CD4-positive, alpha-beta T cell treated with Interferon gamma for 1 hour (primary cell): Measurements from ENCODE around the gene IREB2.
A peak's percentile ranks its signal among the peaks of the same experiment; 100 is the strongest.
"Not testable (repeated sequence)": the region's sequence is repeated elsewhere in the genome, so short reads cannot be mapped to it uniquely, and the experiment has no call there.

ENCODE experiments used
- DNase-seq: peaks from one replicate; pipeline ENCODE4 v3.0.0-alpha.2; 2020

IREB2 gene, protein sequence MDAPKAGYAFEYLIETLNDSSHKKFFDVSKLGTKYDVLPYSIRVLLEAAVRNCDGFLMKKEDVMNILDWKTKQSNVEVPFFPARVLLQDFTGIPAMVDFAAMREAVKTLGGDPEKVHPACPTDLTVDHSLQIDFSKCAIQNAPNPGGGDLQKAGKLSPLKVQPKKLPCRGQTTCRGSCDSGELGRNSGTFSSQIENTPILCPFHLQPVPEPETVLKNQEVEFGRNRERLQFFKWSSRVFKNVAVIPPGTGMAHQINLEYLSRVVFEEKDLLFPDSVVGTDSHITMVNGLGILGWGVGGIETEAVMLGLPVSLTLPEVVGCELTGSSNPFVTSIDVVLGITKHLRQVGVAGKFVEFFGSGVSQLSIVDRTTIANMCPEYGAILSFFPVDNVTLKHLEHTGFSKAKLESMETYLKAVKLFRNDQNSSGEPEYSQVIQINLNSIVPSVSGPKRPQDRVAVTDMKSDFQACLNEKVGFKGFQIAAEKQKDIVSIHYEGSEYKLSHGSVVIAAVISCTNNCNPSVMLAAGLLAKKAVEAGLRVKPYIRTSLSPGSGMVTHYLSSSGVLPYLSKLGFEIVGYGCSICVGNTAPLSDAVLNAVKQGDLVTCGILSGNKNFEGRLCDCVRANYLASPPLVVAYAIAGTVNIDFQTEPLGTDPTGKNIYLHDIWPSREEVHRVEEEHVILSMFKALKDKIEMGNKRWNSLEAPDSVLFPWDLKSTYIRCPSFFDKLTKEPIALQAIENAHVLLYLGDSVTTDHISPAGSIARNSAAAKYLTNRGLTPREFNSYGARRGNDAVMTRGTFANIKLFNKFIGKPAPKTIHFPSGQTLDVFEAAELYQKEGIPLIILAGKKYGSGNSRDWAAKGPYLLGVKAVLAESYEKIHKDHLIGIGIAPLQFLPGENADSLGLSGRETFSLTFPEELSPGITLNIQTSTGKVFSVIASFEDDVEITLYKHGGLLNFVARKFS

DNA sequence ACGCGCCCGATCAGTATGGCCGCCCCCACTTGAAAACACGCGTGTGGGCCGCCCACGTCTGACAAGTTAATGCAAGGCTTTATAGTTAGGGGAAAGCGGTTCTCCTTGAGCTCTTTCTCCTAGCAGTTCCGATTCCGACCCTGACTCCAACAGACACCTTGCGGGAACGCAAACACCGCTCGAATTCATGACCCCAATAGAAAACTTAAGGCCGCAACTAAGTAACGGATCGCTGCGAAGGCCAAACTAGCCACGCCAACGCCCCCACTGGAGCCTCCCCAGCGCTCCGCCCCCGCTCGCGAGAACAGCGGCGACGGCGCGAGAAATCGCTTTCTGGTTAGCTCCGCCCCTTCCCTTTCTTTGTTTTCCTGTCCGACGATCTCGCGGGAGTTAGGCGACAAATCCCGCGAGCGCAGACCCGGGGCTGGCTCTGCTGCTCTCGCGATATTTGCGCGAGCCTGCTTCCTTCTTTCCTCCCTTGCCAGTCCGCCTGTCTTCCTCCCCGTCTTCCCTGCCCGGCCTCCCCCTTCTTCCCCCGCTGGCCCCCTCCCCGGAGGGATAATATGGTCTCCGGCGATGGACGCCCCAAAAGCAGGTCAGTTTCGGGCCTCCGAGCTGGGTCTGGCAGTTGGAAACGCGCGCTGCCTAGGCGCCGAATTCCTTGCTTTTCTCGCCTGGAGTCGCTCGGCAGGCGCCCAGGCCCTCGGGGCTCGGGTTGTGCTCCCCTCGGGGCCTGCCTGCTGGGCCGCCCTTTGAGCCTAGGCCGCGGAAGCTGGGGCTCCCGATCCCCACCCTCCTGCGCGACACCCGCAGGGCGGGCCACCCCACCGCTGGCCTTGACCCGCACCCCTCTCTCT lies at the start of gene IREB2:
Gene IREB2, plus strand, starts transcription at position 455 of the 857 bp plus-strand sequence. Its CDS starts 122 bp downstream, at position 577.
- DNase-seq: peak; percentile 97

DNA sequence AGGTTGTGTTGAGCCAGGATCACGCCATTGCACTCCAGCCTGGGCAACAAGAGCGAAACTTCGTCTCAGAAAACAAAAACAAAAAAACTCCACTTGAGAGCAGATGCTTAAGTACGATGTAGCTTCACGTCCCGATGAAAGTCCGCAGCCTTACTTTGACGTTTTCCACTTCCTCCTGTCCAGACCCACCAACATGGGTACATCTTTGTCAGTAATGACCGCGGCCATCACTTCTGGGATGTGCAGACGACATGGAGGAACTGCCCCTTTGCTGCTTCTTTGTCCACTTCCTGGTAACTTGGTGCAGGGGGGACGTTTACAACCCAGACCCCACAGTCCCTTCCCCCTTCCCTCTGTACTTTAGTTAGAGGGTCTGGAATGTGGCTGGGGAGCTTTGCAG lies 49.2 kb upstream of the IREB2 start:
- no peak for DNase-seq

DNA sequence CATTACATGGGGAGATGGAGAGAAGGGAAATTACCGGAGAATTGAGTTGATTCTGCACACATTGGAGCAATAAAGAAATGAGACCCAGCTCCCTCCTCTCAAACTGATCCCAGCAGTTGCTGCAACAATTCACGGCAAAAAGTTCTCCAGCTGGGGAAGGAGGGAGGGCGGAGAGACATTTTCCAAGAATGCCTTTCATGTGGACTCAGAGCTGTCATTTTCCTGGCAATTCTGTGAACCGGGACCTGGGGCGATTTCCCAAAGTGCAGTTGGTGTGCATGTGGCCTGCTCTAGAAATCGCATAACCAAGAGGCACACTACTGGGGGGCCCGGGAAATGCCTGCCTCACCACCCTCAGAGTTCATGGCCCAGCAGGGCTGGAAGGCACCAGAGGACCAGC lies 48.7 kb upstream of the IREB2 start:
- no peak for DNase-seq

DNA sequence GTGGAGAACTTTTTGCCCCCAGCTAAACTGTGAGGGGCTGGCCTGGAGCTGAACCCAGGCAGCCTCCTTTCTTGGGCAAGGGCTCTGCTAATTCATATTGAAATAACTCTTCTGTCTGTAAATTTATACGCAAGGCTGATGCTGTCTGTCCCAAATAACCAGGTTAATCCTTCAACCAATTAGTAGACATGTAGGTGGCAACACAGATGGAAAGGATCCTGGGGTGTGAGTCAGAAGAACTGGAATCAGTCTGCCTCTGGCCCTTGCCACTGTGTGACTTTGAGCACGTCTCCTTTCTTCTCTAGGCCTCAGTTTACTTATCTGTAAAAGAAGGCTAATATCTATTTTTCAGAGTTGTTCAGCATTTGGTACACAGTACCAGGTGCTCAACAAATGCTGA lies 48.3 kb upstream of the IREB2 start:
- DNase-seq: no peak

DNA sequence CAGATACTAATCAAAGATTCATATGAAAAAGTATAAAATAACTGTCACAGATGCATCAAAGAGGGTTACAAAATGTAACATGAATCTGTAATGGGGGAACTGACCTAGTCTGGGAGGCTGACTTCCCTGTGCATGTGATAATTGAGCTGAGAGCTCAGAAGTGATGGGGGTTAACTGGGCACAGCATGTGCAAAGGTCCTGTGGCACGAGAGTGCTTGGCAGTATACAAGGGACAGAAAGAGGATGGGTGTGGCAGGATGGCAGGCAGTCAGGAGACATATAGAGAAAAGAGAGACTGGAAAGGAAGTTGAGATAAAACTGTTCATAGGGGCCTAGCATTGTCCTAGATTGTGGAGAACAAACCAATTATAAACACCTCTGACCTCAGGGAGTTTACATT lies 47.8 kb upstream of the IREB2 start:
- DNase-seq: no peak

DNA sequence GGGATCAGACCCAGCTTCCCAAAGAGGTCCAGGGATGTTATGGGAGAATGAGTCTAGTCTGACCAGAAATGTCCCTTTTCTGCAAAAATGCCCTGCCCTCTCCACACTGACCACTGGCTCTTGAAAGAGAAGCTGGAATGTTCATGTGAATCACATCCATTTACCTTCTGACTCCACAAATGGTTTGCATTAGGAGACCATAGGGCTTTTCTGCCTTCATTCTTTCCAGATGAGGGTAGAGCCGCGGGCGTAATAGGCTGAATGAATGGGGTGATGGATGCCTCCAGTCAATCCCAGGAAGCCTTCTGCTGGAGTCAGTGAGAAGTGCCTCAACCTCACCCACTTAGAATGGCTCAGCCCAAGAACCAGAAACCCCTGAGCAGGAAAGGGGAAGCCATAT lies 47.2 kb upstream of the IREB2 start:
- no peak for DNase-seq

DNA sequence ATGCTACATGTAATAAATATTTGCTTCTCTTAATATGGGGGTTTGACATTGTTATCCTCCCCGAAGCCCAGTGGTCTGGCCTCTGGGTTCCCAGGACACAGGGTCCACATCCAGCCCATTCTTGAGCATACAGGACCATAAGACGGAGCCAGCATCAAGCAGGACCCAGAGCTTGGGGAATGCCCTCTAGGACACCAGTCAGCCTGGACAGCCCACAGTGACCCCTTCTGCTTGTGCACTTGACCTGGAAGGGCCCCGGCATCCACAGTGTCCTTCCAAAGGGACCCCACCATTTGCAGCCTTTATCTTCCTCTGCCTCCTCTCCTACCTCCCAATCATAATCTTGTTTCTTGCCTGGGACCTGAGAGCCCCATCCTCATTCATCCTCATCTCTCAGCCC lies 46.2 kb upstream of the IREB2 start:
- no peak for DNase-seq

DNA sequence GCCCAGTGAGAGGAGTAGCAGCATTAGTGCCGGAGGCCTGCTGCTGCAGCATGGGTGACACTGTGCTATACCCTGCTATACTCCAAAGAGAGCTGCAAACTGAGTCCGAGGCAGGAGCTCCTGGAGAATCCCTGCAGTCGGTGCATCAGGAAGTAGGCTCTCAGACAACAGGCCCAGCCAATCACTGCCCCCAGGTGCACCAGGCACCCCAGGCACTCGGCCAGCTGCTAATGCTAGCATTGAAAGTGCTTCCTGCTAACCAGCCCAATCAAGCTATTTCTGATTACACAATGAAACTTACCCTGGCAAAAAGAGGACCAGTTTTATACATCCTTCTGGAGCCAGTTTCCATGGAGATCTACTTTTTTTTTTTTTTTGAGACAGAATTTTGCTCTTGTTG lies 45.6 kb upstream of the IREB2 start:
- DNase-seq: no peak

DNA sequence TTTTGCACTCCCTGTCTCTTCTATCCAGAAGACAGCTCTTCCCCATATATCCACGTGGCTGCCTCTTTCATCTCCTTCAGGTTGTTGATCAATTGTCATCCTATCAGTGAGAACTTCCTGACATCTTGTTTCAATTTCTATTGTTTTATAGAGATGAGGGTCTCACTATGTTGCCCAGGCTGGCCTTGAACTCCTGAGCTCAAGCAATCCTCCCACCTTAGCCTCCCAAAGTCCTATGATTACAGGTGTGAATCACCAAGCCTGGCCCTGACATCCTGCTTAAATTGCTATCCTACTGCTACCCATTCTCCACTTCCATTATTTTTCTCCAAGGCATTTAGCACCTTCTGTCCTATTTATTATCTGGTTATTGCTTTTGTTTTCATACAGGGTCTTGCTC lies 44.9 kb upstream of the IREB2 start:
- no peak for DNase-seq

DNA sequence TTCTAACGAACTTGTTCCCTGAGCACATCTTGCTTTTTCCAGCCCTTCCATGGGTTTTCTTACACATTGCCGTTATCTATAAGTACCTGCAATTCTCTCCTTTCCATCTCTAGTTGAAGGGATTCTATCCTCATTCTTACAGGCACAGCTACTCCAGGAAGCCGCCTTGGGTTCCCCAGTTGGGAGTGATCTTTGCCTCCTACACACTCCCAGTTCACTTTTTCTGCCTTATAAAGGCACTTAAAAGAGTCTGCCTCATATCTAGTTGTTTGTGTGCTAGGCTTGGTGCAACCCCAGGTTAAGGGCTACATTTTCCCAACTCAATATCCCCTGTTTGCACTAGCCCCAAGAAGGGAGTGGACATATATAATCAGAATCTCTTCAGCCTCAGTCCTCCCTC lies 44.0 kb upstream of the IREB2 start:
- DNase-seq: no peak

DNA sequence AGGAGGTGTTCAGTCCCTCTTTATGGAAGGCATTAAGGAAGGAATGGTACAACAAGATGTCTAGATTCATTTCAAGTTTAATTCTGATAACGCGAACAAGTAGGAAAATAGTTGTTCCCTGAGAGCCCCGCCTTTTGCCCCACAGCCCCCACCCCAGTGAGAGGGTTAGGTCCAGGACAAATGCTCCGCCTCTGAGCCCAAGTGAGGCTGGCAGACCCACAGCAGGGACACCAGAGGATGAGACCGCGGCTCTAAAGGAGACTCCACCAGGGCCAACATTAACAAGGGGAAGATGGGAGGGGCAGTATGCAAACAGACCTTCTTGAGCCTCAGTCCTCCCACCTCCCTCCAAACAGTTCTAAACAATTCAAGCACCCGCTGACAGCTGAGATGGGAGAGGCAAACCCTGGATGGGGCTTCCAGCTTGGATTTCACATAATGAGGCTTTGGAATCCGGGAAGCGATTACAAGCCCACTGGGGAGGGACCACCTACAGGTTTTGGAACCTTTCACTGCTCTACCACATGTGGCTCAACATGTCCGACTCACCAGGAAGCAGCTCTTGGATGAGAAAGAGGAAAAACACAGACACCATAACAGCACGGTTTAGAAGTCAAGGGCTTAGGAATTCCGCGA lies 42.9 kb upstream of the IREB2 start:
- no peak for DNase-seq

DNA sequence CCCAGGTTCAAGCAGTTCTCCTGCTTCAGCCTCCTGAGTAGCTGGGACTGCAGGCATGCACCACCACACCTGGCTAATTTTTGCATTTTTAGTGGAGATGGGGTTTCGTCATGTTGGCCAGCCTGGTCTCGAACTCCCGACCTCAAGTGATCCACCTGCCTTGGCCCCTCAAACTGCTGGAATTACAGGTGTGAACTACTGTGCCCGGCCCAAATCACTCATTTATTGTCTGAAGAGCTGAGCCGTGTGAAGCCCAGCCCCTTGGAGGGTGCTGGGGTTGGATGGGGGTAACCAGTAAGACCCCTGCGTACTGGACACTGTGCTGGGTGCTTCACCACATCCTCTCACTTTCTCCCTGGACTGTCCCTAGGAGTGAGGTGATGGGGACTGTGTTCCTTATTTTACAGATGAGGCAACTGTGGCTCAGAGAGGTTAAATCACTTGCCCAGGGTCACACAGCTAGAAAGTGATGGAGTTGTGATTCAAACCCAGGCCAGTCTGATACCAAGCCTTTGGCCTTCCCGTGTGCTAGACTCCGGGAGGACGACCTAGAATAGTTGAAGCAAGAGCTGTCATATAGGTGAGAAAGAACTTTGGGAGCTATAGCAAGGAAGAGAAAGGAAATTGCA lies 41.7 kb upstream of the IREB2 start:
- no peak for DNase-seq

DNA sequence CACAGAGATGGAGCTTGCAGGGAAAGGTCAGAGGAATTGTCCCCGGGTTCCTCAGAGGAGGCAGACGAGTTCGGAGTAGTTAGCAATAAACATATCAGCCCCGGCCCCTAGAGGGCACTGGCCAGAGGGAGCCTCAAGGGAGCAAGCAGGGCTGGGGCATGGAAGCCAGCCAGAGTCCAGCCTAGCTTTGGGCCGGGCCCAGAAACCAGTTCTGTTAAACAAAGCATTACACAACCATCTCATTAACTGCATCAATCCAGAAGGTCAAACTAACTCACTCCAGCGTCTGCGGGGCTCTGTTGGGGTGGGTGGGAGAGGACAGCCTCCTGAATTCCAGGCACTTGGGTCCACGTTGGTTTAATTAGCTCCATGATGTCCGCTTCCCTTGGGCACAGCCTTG lies 41.0 kb upstream of the IREB2 start:
- DNase-seq: no peak

DNA sequence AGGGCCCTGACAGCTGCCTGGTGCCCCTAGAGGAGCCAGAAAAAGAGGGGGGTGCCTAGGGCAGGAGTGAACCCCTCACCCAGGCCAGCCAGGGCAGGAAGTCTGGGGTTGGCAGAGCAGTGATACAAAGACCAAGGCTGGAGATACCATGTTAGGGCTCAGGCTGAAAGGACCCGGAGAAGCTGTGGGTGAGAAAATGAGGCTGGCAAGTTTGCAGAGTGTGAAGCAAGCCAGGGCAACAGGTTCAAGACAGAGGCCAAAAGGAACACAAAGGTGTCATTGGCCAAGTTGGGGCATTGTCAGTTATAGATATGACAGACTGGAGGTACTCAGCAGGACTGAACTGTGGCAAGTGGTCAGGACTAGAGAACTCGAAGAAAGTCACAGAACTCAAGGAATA lies 40.6 kb upstream of the IREB2 start:
- DNase-seq: no peak

DNA sequence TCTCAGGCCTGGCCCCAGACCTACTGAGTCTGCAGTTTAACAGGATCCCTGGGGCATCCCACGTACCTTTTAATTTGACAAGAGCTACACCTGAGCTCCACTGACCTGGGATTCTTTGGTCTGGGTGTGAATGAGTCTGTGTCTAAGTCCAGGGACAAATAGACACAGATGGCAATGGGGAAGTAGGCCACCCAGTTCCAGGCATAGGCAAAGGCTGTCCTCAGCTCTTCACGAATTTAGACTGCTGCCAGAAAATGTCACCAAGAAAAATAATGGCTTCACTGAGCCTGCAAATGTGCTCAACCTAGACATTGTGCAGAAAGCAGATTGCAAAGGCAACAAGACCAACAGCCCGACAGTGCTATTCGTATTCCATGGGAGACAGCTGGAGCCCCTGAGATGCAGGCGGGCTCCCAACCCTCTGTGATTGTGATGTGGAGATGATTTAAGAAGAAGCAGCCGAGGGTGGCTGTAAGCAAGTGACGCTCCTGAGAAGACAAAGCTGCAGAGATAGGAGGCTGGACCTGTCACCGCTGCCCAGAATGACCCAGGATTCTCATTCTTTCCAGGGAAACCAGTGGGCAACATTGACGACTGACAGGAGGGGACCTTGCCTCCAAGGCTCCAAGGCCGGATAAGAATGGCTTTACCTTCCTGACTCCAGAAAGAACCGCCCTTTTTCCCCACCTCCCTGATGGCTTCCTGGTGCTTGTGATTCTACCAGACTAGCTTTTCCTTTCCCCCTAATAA lies 39.8 kb upstream of the IREB2 start:
- DNase-seq: no peak

DNA sequence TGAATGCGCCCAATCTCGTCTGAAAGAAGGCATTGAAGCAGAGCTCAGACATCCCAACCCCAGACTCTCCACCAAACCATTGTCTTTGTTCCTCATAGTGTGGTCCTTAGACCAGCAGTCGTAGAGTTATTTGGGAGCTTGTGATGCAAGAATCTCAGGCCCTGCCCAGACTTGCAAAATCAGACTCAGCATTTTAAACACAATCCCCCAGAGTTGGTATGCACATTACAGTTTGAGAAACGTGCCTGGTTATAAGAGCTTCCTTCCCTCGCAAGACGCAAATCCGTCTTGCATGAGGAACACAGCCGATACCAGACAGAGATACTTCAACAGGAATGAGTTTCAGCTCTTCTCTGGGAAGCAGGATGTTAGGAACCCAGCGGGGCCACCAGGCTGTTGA lies 38.9 kb upstream of the IREB2 start:
- DNase-seq: no peak

DNA sequence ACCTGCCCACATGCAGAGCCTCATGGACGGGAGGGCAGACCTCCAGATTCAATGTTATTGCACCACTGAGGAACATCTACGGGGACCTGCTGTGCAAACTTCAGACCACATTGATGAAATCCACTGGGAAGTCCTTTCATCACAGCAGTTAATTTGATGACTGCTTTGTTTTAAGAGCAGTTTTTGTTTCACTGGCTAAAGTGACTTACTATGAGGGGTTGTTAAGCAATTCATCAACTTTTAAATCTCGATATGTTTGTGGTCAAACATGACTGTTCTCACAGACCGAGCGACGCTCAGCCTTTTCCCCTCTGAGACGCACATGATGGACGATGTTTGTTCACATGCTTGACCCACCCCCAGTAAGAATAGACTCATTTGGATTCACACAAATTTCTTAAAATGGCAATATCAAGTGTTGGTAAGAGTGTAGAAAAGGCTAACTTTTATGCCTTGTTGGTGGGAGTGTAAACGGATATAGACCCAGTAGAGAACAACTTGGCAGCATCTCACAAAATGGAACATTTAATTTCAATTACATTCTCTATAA lies 35.9 kb upstream of the IREB2 start:
- DNase-seq: no peak

DNA sequence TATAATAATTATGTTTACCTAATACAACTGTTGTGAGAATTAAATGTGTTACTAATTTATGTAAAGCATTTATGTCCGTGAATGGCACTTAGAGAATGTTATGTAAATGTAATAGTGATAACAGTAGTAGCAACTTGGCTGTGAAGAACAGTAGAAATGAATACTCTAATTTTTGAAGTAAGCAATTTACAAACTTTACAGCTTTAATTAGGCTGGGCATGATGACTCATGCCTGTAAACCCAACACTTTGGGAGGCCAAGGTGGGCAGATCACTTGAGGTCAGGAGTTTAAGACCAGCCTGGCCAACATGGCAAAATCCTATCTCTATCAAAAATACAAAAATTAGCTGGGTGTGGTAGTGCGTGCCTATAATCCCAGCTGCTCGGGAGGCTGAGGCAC lies 33.9 kb upstream of the IREB2 start:
- DNase-seq: no peak

DNA sequence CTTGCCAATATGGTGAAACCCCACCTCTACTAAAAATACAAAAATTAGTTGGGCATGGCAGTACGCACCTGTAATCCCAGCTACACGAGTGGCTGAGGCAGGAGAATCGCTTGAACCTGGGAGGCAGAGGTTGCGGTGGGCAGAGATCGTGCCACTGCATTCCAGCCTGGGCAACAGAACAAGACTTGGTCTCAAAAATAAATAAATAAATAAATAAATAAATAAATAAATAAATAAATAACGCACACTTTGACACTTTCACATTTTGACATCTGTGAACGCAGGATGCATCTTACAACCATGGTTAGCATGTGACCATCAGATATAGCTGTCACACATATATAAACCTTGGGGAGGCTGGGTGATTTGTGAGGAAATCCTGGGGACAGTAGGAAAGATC lies 33.2 kb upstream of the IREB2 start:
- not testable (repeated sequence) for DNase-seq

DNA sequence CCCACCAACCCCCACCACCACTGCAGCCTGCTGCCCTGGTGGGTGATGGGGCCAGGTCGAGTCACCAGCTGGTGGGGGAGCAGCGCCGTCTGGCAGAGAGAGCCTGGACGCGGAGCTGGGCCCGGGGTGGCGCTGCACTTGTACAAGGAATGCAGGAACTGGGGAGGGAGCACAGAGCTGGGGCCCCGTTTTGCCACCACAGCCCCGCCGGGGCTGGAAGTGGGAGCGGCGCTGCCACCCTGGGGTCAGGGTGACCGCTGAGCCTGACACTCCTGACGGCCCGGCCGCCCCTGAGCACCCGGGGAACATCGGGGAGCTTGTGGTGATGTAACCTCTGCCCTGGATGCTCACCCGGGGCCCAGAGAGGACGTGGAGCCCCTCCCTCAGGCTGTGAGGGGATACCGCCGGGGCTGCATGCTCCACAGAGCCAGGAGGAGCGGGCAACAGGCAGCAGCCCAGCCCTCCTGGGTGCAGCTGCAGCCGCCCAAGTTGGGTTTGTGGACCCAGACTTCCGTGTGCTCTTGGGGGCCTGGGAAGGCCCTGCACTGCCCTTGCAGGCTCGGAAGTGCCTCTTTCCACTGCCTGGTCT lies 32.6 kb upstream of the IREB2 start:
- no peak for DNase-seq
